ENCODE data around the gene TIGD3.

- TF ChIP-seq POLR2A (IDR thresholded peaks at IDR 0.05) (no peak), CTCF (IDR thresholded peaks at IDR 0.05) (no peak)
Measured at GRCh38 chr11:65330544-65330943, 24.0 kb upstream of the TIGD3 start.
